ENCODE results near the gene CPM.
"Not testable (repeated sequence)": the region's sequence is repeated elsewhere in the genome, so short reads cannot be mapped to it uniquely, and the experiment has no call there.

The CPM gene

DNA sequence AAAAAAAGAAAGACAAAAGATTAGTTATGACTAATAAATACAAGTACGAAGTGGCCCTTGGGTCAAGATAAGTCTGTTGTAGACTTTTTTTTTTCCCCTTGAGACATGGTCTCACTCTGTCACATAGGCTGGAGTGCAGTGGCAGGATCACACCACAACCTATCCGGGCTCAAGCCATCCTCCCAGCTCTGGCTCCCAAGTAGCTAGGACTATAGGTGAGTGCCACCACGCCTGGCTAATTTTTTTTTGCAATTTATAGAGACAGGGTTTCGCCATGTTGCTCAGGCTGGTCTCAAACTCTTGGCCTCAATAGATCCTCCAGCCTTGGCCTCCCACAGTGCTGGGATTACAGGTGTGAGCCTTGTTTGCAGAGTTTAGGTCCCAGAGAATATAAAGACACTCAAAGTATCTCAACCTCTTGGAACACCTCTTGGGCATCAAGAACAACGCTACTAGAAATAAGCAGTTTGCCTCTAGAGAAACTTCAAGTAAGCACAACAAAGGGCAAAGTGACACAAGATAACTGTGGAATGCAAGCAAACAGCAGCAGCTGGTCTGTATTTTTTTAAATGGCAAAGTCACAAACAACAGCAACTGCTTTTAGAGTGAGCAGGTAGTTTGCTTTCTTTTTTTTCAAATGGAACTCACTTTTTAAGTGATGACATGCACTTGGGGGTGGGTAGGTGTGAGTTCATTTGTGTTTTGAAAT lies 128.9 kb downstream of the CPM start:
- no peak overlapping the region for H2AFZ ChIP-seq (ENCODE audit: low read depth, low read length, severe bottlenecking)

DNA sequence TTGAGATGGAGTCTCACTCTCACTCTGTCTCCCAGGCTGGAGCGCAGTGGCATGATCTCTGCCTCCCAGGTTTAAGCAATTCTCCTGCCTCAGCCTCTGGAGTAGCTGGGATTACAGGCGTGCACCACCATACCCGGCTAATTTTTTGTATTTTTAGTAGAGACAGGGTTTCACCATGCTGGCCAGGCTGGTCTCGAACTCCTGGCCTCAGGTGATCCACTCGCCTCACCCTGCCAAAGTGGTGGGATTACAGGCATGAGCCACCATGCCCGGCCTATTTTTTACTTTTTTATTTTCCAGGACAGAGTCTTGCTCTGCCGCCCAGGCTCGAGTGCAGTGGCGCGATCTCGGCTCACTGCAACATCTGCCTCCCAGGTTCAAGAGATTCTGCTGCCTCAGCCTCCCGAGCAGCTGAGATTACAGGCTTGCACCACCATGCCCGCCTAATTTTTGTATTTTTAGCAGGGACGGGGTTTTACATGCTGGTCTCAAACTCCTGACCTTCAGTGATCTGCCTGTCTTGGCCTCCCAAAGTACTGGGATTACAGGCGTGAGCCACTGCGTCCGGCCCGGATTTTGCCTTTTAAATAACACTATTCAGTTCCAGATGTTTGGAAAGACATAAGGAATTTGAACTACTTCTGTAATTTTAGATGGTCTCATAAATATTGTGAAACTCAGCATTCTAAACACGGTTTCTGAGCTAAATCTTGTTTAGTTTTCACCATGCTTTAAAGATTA lies 129.9 kb downstream of the CPM start:
- H3K27ac ChIP-seq (ENCODE audit: low read depth, low read length) = peak overlapping the region; percentile 75; the same call in 1 of the 2 replicates

More for the DNA sequence above, 128.9 kb downstream of the CPM start:
- Histone ChIP-seq H3K27me3 (ENCODE audit: low read length) (no peaks in the 10 kb centered on the region), H3K79me2 (ENCODE audit: insufficient read depth, low read length) (peaks cover 10% of the 10 kb centered on the region), H3F3A (ENCODE audit: insufficient read depth) (peaks cover 25% of the 10 kb centered on the region), H4K20me1 (ENCODE audit: low read depth, low read length) (no peaks in the 10 kb centered on the region), H3K9me2 (replicated peaks; ENCODE audit: insufficient read depth, low read length) (no peaks in the 10 kb centered on the region), H3K9ac (ENCODE audit: low read length) (no peak overlapping the region), H3K9me3 (ENCODE audit: insufficient read depth, low read length) (no peaks in the 10 kb centered on the region), H3K4me3 (ENCODE audit: insufficient read depth, low read length, poor library complexity, severe bottlenecking) (no peak overlapping the region), H3K27ac (ENCODE audit: low read depth, low read length) (peak overlapping the region; percentile 39), H3K36me3 (ENCODE audit: low read length) (peaks cover under 1% of the 10 kb centered on the region; the same call in 1 of the 2 replicates), H3K4me2 (ENCODE audit: low read depth, low read length, poor library complexity, severe bottlenecking) (no peak overlapping the region)
- no peak for TF ChIP-seq EZH2phosphoT487 (conservative IDR thresholded peaks at IDR 0.05; ENCODE audit: low read length)
- TF ChIP-seq, protein P1, sequence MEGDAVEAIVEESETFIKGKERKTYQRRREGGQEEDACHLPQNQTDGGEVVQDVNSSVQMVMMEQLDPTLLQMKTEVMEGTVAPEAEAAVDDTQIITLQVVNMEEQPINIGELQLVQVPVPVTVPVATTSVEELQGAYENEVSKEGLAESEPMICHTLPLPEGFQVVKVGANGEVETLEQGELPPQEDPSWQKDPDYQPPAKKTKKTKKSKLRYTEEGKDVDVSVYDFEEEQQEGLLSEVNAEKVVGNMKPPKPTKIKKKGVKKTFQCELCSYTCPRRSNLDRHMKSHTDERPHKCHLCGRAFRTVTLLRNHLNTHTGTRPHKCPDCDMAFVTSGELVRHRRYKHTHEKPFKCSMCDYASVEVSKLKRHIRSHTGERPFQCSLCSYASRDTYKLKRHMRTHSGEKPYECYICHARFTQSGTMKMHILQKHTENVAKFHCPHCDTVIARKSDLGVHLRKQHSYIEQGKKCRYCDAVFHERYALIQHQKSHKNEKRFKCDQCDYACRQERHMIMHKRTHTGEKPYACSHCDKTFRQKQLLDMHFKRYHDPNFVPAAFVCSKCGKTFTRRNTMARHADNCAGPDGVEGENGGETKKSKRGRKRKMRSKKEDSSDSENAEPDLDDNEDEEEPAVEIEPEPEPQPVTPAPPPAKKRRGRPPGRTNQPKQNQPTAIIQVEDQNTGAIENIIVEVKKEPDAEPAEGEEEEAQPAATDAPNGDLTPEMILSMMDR (IDR thresholded peaks at IDR 0.05; ENCODE audit: insufficient read depth, low read length, poor library complexity, severe bottlenecking) = no peak

DNA sequence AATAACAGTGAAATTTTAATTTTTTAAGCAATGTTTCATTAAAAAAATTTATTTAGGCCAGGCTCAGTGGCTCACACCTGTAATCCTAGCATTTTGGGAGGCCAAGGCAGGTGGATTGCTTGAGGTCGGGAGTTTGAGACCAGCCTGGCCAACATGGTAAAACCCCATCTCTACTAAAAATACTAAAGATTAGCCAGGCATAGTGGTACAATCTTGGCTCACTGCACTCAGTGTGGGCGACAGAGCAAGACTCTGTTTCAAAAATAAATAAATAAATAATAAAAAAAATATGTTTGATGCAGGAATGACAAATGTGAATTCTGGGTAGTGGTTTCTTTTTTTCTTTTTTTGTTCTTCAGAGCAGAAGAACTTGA lies 130.6 kb downstream of the CPM start:
- Histone ChIP-seq H3K9ac (ENCODE audit: low read length) (peak overlapping the region; percentile 15), H3K4me2 (ENCODE audit: low read depth, low read length, poor library complexity, severe bottlenecking) (peak overlapping the region; percentile 48), H3K27ac (ENCODE audit: low read depth, low read length) (peak overlapping the region; percentile 75), H2AFZ (ENCODE audit: low read depth, low read length, severe bottlenecking) (peak overlapping the region; percentile 58), H3F3A (ENCODE audit: insufficient read depth) (peaks cover 17% of the 10 kb centered on the region)
- H3K36me3 ChIP-seq (ENCODE audit: low read length); H4K20me1 ChIP-seq (ENCODE audit: low read depth, low read length); H3K27me3 ChIP-seq (ENCODE audit: low read length); H3K9me2 ChIP-seq (replicated peaks; ENCODE audit: insufficient read depth, low read length); H3K4me3 ChIP-seq (ENCODE audit: insufficient read depth, low read length, poor library complexity, severe bottlenecking); H3K9me3 ChIP-seq (ENCODE audit: insufficient read depth, low read length); H3K79me2 ChIP-seq (ENCODE audit: insufficient read depth, low read length): not testable (repeated sequence)

More for the DNA sequence above, 129.9 kb downstream of the CPM start:
- H3K79me2 ChIP-seq (ENCODE audit: insufficient read depth, low read length); H3K36me3 ChIP-seq (ENCODE audit: low read length); H2AFZ ChIP-seq (ENCODE audit: low read depth, low read length, severe bottlenecking); H3K27me3 ChIP-seq (ENCODE audit: low read length); H4K20me1 ChIP-seq (ENCODE audit: low read depth, low read length); H3K4me3 ChIP-seq (ENCODE audit: insufficient read depth, low read length, poor library complexity, severe bottlenecking); H3K9me3 ChIP-seq (ENCODE audit: insufficient read depth, low read length); H3K9ac ChIP-seq (ENCODE audit: low read length); H3K9me2 ChIP-seq (replicated peaks; ENCODE audit: insufficient read depth, low read length): not testable (repeated sequence)
- H3F3A ChIP-seq (ENCODE audit: insufficient read depth) = peaks cover 20% of the 10 kb centered on the region
- H3K4me2 ChIP-seq (ENCODE audit: low read depth, low read length, poor library complexity, severe bottlenecking) = peak overlapping the region; percentile 48

All from SU-DHL-6 (cell line).